GM21526 (cell line): Measurements from ENCODE around the gene CPN2.
A peak's percentile ranks its signal among the peaks of the same experiment; 100 is the strongest.

Experiments used
- ATAC-seq: cut with Tn5 transposase; IDR thresholded peaks from one replicate; pipeline ENCODE4 v1.9.1; 2021; ENCODE audit warnings: moderate library complexity; ENCODE audit not compliant: unreplicated experiment, low FRiP score

Gene CPN2

DNA sequence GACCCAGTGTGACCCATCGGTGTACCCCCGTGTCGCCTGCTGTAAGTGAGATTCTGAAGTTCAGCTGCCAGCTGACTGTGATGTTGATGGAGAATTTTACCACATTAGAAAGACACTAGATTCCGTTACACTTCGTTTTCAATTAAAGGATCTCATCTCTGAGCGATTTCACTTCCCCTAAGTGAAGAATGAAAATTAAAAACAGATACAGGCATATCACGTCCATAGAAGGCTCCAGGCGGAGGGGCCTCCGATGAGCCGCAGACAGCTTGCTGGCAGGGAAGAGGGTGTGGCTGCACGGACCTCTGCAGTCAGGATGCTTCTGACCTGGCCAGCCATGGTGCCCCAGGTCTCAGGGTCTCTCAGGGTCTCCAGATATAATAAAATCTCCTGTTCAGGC is 6.6 kb upstream of the CPN2 start:
- ATAC-seq = no peak

DNA sequence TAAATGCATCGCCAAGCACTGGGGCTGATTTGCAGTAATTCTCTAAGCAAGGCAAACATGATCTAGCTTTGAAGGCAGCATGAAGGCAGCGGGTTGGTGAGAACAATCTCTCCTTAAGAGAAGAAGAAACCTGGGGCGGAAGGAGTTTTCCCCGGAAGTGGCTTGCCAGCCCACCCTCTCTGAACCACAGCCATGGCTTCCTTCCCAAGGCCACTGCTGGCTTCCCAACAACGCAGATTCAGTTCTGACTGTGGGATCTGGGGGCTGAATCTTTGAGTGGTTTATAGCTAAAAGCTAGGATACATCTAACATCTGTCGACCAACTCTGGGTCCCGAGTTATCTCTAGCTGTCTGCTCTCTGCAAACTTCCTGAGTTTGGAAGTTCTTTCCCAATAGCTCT is 4.3 kb upstream of the CPN2 start:
- ATAC-seq = no peak

DNA sequence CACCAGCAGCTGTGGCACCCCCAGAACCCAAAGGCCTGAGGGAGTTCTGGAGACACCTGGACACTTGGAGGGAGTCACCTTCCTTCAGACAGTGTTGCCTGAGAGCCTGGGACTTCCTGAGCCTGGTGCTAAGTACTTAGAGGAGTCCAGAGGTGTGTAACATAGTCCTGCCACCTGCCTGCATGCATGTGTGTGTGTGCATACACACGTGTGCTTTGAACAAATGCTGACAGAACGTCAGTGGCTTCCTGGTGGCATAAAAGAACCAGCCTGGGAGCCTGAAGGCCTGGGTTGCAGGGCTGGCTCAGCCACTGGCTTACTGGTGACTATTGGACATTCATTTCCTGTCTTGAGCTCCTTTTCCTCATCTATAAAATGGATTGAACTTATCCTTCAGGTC is 3.2 kb upstream of the CPN2 start:
- ATAC-seq = no peak

DNA sequence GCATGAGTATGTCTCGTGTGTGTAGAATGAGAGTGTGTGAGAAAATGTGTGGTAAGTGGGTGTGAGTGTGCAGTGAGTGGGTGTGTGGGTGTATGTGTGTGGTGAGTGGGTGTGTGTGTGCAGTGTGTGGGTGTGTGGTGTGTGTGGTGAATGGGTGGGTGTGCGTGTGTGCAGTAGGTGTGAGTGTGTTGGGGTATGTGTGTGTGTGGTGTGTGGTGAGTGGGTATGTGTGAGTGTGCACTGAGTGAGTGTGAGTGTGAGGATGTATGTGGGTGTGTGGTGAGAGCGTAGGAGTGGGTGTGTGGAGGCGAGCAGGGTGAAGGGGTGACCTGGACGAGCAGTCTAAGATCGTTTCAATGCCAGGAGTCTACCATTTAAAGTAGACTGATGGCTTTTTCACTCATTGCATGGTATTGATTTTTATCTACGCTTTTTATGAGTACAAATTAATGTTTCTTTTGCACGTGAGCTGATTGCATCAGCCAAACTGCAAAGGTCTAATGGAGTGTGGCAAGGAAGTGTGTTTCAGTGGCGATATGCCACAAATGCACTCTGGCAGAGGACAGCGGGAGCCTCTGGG is 1.6 kb upstream of the CPN2 start:
- ATAC-seq = no peak

DNA sequence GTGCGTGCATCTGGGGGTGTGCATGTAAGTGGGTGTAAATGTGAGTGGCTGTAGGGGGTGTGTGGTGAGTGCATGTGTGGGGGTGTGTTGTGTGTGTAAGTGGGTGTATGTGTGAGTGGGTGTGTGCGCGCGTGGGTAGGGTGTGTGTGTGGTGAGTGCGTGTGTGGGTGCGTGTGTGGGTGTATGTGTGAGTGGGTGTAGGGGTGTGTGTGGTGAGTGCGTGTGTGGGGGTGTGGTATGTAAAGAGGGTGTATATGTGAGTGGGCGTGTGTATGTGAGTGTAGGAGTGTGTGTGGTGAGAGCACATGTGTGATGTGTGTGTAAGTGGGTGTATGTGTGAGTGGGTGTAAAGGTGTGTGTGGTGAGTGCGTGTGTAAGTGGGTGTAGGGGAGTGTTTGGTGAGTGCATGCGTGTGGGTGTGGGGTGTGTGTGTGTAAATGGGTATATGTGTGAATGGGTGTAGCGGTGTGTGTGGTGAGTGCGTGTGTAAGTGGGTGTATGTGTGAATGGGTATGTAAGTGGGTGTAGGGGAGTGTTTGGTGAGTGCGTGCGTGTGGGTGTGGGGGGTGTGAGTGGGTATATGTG is 916 bp upstream of the CPN2 start:
- no peak for ATAC-seq

DNA sequence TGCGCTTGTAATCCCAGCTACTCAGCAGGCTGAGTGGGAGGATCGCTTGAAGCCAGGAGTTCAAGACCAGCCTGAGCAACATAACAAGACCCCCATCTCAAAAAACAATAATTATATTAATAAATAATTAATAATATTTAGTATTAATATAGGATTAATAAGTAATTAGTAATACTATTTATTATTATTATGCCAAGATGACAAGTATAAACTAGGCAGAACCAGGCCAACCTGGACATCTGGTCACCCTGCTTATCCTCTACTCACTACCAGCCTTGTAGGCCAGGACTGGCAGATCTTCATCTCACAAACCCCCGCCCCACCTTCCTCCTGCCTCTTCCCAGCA is 429 bp downstream of the CPN2 start:
- ATAC-seq = no peak

DNA sequence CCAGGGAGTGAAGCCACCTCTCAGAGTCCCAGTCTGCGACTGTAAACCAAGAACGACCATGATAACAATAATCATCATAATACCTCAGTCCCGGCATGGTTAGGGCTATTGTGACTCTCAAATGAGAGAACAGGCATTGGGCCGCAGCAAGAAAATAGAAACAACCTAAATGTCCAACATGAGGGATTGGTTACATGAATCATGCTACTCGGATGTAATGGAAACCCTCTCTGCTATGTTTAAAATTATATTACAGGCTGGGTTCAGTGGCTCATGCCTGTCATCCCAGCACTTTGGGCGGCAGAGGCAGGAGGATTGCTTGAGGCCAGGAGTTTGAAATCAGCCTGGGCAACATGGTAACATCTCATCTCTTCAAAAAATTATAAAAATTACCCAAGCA is 2.8 kb downstream of the CPN2 start:
- ATAC-seq = no peak

DNA sequence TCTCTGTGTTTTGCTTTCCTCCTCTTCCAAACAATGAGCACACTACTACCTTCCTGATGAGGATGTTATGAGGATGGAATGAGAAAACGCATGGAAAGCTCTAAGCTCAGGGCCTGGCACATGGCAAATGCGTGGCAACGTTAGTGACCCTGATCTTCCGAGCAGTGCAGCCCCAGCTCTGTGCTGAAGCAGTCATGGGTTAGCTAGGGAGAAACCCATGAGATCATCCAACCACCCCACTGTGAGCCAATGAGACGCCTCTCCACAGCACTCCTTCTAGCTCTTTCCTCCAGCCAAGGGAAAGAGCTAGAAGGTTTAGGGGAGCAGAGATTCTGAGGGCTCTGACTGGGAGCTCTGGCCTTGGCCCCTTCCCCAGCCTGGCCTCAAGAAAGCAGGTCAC is 4.5 kb downstream of the CPN2 start:
- no peak for ATAC-seq

DNA sequence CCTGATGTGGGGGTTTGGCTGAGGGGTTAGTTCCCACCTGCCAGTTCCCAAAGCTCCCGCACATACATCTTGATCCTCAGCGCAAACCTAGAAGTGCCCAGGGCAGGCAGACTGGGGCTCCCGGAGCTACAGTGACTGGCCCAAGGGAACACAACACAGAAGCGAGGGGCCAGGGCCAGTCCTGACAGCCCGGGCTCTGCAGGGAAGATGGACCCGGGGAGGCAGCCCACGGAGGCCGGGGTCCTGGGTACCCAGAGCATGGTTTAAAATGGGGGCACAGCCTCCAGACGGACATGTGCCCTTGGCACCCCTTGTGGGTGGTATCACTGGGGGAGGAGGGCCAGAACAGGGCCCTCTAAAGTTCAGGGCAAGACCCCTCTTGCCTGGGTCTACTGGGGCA is 5.1 kb downstream of the CPN2 start:
- ATAC-seq = no peak

DNA sequence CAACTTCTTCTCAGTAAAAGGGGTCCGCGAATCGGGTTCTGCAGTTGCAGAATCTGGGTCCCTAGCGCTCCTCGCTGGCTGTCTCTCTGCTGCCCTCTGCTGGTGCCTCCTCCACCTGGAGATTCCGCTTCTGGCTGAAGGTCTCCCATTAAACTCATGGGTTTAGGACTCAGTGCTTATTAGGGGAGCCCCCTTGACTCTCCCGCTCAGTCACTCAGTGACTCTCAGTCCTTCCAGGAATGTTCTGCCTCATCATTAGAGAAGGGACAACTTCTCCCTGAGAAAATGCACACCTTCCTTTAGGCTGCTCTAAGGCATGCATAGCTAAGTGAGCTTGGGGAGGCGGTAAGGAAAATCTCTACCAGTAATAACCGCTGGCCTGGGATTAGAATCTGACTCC is 7.1 kb downstream of the CPN2 start:
- no peak for ATAC-seq

DNA sequence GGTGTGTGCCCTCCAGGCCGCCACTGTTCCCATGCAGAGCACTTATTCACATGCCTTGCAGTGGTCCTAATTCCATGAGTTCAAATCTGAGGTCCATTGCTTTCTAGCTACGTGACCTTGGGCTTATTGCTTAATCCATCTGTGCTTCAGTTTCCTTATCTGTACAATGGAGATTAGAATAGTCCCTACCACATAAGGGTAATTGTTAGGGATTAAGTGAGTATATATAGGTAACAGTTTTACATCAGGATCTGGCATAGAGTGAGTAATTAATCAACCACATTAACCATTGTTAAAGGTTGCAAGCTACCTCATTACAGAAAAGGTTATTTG is 7.6 kb downstream of the CPN2 start:
- no peak for ATAC-seq

DNA sequence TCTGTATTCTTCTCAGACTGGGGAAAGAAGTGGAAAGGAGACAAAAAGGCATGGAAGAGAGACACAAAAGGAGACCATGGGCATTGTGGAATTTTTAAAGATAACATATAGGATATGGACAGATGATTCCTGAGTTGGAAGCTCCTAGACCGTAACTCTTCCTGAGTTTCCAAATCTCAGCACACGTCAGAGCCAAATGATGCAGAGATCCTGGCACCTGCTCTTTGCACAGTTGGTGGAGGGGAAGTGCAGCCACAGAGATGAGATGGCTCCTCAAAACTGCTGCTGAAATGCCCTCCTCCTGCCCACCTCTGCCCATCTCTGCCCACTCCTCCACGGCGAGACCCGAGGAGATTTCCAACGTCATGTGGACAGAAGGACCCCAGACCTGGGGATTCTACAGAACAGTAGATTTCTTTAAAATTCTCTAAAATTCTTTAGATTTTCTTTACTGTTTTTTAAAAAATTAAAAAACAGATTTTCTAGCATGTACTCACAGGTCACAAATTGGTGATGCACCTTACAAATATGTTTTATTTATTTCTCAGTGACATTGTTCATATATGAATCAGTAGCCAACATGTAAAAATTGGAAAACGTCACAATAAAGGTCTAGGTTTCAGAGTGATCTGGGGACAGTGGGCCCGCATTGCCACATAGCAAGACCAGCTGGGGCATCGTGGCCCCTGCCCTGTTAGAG is 8.1 kb downstream of the CPN2 start:
- ATAC-seq = no peak

DNA sequence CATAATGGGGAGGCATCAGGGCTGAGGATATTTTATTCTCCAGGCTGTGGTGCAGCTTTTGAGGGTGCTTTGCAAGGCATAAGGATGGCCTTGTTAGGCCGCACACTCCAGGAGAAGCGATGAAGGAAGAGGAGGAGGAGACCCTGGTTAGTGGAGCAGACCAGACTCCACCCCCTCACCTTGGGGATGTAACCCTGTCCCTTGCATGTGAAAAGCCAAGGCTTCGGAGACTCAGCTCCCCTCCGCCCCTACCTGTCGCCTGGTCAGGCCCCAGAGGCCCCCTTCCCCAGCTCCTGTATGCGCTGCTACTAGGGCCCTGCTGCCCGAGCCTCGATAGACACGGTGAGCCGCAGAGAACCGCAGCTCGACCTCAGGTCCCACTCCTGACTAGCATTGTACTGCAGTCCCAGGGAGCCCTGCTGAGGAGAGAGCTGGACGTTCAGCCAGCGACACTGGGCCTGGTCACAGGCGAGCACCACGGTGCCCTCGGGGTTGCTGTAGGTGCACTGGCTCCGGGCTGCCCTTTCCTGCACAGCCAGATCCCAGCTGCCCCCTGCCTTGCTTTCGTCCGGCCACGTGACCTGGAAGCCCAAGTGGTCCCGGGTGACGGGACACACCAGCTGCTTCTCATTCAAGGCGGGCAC is 10.2 kb downstream of the CPN2 start:
- ATAC-seq = no peak

DNA sequence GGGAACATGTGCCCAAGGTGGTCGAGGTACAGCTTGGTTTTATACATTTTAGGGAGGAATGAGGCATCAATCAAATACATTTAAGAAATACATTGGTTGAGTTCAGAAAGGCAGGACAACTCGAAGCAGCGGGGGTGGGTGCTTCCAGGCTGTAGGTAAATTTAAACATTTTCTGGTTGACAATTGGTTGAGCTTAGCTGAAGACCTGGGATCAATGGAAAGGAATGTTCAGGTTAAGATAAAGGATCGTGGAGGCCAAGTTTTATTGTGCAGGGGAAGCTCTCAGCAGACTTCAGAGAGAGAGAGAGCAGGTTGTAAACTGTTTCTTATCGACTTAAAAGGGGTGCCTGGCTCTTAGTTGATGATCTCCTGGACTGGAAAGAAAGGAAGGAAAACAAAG is 11.3 kb downstream of the CPN2 start:
- no peak for ATAC-seq

DNA sequence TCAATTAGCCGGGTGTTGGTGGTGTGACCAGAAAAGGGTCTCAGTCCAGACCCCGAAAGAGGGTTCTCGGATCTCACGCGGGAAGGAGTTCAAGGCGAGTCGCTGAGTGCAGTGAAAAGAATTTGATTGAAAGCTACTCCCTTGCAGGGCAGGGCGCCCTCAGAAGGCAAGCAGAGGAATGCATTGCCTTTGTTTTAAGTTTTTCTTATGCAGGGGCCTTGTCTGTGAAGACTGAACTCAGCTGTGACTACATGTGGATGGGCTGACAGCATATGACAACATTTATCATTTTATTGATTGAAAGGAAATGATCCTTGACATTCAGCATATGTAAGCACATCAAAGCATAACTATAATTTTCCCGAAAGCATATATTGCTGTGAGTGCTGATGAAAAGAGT is 11.8 kb downstream of the CPN2 start:
- ATAC-seq = no peak

DNA sequence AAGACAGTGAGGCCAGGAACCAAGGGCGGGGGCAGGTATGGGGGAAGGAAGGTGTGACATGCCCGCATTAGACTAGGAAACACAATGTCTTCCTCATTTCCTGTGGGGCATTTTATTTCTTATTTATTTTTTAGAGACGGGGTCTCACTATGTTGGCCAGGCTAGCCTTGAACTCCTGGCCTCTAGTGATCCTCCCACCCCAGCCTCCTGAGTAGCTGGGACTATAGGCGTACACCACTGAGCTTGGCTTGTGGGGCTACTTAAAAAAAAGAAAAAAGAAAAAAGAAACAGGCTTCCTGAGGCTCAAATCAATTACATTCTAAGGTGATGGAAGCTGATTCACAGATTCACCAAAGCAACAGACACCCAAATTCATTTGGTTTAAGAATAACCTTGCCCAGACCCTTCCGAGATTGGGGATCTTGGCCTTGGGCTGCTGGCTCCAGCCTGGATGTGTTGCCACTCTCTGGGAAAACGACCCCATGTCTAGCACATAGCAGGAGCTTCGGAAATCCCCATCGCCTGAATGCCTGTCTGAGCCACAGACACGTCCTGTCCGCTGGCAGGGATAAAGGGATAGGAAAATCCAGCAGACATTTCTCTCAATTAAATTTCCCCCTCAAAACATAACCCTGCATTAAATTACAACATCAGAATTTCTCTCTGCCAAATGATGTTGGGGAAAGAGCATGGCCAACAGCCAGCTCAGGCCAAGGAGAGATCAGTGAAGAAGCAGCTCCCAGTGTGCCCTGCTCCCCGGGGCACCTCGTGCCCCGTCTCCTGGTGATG is 13.0 kb downstream of the CPN2 start:
- ATAC-seq = no peak

DNA sequence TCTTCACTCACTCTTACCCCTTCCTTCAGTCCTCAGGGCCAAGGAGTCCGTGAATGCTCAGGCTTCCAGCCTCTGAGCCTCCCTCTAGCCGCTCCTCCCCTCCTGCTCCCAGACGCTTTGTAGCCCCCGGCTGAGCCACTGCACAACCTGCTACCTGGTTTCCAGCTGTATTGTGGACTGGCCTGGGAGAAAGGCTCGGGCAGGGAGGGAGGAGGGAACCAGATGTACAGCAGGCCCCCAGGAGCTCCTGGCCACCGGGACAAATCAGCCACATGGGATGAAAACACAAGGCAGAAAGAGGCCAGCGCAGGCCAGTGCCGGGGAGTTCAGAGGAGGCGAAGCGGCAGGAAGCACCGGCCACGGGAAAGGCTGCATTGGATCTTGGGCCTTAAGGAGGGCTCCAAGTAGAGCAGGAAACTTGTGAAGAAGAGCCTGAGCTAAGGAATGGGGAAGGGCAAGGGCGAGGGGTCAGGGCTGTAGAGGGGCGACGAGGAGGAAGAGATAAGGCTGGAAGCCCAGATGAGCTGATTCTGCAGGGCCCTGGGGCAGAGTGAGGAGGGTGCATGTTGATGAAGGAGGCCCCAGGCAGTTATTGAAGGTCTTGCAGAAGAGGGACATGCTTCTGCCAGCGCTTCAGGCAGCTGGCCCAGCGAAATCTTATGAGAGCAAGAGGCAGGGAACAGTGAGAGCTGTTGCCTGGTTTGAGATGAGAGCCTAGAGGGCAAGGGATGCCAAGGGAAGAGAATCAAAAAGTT is 14.3 kb downstream of the CPN2 start:
- no peak for ATAC-seq

DNA sequence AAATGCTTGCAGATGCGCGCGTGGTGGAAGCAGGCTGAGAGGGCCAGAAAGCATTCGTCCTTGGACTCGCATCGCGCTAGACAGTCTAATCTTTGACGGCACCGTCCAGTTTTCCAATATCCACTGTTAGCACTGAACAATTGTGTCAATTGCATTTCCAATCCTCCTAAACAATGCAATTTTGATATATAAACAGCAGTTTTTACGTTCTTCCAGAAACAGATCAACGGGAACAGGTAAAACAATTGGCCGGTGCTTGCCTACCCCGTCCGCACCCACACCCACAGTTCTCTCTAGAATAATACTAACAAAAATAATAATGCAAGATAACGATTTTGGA is 17.2 kb downstream of the CPN2 start:
- no peak for ATAC-seq

DNA sequence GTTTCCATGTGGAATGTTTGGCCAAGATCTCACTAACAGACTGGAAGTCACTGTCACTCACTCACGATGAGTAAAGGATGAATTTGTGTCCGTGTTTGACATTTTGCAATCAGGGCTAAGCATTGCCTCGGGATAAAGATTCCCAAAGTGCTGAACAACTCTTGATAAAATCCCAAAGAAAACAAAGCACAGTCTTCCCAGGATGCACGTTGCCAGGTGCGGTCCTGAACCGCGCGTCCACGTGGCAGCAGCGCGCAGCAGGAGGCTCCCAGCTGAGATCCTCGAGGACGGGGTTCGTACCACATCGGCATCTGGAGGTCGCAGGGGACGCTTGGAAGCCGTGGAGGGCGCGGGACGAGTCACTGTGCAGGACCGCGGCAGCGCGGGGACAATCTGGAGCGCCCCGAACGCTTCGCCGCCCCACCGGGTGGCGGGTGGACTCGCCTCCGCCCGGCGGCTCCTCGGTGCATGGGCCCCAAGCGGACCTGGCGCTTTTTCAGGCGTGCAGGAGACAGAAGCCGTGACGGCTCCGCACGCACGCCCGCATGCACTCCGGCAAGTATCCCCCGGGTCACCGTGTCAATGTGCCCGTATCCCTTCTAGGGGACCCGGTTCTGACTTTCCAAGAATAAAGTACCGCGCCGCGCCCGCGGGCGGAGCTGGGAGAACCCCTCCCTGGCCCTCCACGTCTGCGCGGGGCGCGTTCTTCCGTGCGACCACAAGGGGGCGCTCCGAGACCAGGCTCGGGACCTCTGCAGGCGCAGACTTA is 17.7 kb downstream of the CPN2 start:
- peak; percentile 80 for ATAC-seq

DNA sequence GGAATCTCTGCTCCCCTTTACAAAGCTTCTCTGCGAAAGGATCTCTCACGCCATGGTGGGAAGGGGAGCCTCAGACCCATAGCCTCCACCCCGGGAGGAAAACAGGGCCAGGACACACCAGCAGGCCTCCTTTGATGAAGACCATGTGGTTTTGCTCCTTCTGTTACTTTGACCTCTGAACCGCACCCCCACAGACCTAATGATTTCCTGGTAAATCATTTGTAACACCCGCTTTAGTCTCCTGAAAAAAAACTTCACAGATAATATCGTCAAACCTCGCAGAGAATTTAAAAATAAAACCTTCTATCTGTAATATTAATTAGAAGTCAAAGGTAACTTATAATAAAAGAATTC is 18.3 kb downstream of the CPN2 start:
- ATAC-seq = no peak
